Mesothelial cell of epicardium (in vitro differentiated cells): ENCODE results near the gene PPP2R5D. TPM values are rescaled to one million over a fixed set of nuclear protein-coding genes. Genes with fewer than 3 reads are reported as not detected.

Experiments used
- DNase-seq, 2 experiments: peaks; one replicate each; pipeline ENCODE4 v3.0.0; 2021; ENCODE audit warnings: low spot score in 2 of 2; ENCODE audit not compliant: unreplicated experiment in 2 of 2
- H3K27ac Mint-ChIP-seq: 2 replicates; pipeline ENCODE4 v1.8.0; 2021; ENCODE audit warnings: mixed read lengths
- H3K27me3 Mint-ChIP-seq: 2 replicates; pipeline ENCODE4 v1.8.0; 2021; ENCODE audit warnings: low read depth, mixed read lengths
- H3K36me3 Mint-ChIP-seq: 2 replicates; pipeline ENCODE4 v1.8.0; 2021; ENCODE audit warnings: mixed read lengths
- H3K4me1 Mint-ChIP-seq: 2 replicates; pipeline ENCODE4 v1.8.0; 2021; ENCODE audit warnings: mixed read lengths
- H3K4me3 Mint-ChIP-seq: 2 replicates; pipeline ENCODE4 v1.8.0; 2021; ENCODE audit warnings: mild to moderate bottlenecking, moderate library complexity, mixed read lengths
- H3K9me3 Mint-ChIP-seq: 2 replicates; pipeline ENCODE4 v1.8.0; 2021; ENCODE audit warnings: mixed read lengths
- total RNA-seq: library from RNA; stranded (reverse); gene quantifications from 3 replicates; pipeline ENCODE4 v1.2.1, GENCODE V29; 2021
- TF ChIP-seq, protein P1 (sequence below): fragments of 200-600 bp; sonication (generic); IDR thresholded peaks from one replicate; pipeline ENCODE4 v1.5.0; 2021; ENCODE audit warnings: antibody characterized with exemption; ENCODE audit not compliant: unreplicated experiment

Gene PPP2R5D
- total RNA-seq, 1 donor from 2014 or later = 46.2 TPM

DNA sequence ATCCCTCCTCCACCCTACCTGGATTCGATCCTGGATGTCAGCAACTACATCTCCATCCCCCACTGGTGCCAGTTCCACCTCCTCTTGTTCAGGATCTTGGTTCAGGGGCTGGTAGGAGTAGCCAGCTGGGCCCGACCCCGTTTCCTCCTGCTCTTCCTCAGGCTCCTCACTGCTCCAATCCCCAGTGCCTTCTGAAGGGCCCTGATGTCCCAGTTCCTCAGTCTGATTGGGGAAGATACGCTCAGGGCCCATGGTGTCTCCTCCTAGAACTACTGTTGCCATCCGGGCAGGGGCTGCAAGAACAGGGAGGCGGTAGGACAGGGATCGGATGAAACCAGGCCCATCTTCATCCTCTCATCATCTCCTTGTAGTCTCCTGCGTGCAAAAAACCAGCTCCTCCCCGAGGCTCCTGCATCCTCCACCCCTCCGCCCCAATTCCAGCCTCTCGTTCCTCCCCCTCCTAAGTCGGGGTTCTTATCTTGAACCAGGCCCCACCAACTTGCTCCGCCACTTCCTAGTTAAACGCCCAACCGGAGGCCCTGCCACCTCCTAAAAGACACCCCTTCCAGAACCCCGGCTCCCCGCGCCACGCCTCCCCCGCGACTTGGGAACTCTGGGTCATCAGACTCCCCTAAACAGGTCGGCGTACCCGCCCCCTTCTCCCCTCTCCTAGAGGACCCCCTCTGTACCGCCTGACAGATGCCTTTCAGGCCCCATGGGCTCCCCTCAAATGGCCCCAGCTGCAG, 28.9 kb downstream of the PPP2R5D start:
- peak overlapping the region; percentile 89 for H3K4me3 Mint-ChIP-seq
- DNase-seq = no peak
- H3K4me1 Mint-ChIP-seq = peaks cover 38% of the 10 kb centered on the region
- TF ChIP-seq, protein P1, sequence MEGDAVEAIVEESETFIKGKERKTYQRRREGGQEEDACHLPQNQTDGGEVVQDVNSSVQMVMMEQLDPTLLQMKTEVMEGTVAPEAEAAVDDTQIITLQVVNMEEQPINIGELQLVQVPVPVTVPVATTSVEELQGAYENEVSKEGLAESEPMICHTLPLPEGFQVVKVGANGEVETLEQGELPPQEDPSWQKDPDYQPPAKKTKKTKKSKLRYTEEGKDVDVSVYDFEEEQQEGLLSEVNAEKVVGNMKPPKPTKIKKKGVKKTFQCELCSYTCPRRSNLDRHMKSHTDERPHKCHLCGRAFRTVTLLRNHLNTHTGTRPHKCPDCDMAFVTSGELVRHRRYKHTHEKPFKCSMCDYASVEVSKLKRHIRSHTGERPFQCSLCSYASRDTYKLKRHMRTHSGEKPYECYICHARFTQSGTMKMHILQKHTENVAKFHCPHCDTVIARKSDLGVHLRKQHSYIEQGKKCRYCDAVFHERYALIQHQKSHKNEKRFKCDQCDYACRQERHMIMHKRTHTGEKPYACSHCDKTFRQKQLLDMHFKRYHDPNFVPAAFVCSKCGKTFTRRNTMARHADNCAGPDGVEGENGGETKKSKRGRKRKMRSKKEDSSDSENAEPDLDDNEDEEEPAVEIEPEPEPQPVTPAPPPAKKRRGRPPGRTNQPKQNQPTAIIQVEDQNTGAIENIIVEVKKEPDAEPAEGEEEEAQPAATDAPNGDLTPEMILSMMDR = no peak
- H3K27ac Mint-ChIP-seq = peak overlapping the region; percentile 81
- peaks cover 19% of the 10 kb centered on the region for H3K36me3 Mint-ChIP-seq
- H3K27me3 Mint-ChIP-seq = no peaks in the 10 kb centered on the region
- no peaks in the 10 kb centered on the region for H3K9me3 Mint-ChIP-seq

DNA sequence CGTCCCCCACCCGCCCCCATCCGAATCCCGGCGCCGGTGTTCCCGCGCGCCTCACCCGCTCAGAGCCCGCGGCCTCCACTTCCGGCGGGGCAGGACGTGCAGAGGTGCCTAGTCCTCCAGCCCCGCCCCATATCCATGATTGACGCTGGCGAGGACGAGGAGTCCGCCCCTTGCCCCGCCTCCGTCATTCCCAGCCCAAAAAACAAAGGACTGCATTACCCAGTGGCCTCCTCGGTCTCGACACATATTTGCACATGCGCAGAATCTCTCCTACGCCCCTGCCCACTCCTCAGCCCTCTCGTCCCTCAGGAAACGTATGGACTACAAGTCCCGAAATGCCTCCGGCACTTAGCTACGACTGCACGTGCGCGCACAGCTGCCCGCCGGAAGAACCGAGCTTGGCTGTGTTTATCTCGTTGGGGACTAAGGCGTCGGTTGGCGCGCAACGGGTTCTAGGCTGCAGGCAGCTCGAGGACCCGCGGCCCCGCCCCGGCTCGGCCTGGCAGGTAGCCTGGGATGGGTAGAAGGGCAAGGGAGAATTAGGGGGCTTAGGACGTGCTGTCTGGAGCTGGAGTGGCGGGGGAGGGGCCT, 29.6 kb downstream of the PPP2R5D start, which contains the start of the genes KLHDC3 and MEA1:
Gene KLHDC3 (plus strand): TSS at position 407 of the 591 bp plus-strand sequence. CDS start 2,944 bp downstream, outside the sequence.
Gene MEA1 (minus strand): TSS at position 104 of the 591 bp plus-strand sequence. CDS start 133 bp downstream, outside the sequence.
- Mint-ChIP-seq H3K9me3 (no peaks in the 10 kb centered on the region), H3K4me1 (peaks cover 38% of the 10 kb centered on the region), H3K27me3 (no peaks in the 10 kb centered on the region), H3K36me3 (peaks cover 22% of the 10 kb centered on the region), H3K27ac (peak within 1 kb of the TSS; percentile 81), H3K4me3 (peak within 1 kb of the TSS; percentile 89)
- TF ChIP-seq, protein P1 = no peak
- DNase-seq = peak; percentile 97 to 99

DNA sequence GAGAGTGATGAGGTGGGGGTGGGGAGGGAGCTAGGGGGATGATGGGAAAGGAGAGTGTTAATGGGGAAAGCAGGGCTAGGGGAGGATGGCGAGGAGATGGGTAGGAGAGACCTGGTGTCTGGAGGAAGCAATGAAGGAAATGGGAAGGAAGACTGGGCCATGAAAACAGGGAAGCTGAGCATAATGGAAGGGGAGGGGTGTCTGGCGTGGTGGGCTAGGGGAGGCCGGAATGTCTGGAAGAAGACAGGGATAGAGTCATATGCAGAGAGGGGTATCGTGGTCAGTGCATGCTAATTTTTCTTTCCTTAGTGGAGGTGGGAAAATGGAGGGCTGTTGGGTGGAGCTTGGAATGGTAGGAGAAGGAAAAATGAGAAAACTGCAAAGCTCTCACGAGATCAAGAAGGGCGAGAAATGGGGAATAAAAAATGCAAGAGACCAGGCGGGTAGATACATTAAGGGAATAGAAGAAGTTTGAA, 30.1 kb downstream of the PPP2R5D start:
- Mint-ChIP-seq H3K27ac (peak overlapping the region; percentile 81), H3K4me3 (peak overlapping the region; percentile 89), H3K27me3 (no peaks in the 10 kb centered on the region), H3K4me1 (peaks cover 38% of the 10 kb centered on the region), H3K9me3 (no peaks in the 10 kb centered on the region), H3K36me3 (peaks cover 23% of the 10 kb centered on the region)
- DNase-seq = peak in 1 of 2 experiments; percentile 44
- TF ChIP-seq, protein P1 = no peak

DNA sequence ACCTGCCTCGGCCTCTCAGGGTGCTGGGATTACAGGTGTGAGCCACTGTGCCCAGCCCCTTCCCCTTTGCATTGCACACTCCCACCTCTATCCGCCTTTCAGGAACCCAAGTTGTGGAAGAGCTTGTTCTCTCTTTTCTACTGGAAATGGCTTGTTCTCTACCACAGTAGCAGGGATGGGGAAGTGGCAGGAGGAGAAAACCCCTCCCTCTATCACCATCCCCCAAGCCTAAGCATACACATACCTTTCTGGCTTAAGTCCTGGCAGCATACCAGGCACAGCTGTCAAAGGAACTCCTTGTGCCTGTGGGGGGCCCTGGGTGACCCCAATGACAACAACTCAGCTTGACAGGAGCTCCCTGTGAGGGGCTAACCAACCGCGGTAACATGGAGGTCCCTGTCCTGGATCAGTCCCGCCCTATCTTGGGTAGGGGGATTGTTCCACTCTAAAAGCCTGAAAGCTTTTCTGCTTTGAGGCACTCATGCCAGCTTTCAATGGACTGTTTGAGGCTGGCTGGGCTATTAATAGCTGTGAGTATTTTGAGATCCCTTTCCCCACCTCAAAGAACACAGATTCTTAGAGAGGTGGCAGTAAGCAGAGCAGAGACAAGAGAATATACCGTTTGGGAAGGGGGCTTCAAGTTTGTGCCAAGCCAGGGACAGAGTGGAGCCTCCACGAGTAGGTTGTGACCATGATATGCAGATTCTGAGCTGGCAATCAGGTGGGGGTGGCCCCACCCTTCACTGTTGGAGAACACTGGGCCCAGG, 32.0 kb downstream of the PPP2R5D start:
- H3K36me3 Mint-ChIP-seq = peaks cover 16% of the 10 kb centered on the region
- DNase-seq = no peak
- peaks cover 38% of the 10 kb centered on the region for H3K4me1 Mint-ChIP-seq
- no peaks in the 10 kb centered on the region for H3K27me3 Mint-ChIP-seq
- peak overlapping the region; percentile 48 for H3K4me3 Mint-ChIP-seq
- no peaks in the 10 kb centered on the region for H3K9me3 Mint-ChIP-seq
- TF ChIP-seq, protein P1 = no peak
- H3K27ac Mint-ChIP-seq = peak overlapping the region; percentile 24

DNA sequence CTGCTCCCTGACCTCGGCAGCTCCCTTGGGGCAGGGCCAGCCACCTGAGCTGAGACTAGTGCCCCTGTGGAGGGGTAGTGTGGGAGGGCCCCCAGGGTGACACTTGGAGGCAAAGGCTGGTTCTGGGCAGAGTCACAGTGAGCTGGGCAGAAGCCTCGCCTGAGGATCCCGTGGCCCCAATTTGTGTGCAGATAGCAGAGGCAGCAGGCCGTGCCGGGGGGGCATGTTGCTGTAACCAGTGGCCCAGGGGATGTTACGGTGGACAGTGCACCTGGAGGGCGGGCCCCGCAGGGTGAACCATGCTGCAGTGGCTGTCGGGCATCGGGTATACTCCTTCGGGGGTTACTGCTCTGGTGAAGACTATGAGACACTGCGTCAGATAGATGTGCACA, 32.6 kb downstream of the PPP2R5D start:
- H3K27ac Mint-ChIP-seq = no peak overlapping the region
- H3K27me3 Mint-ChIP-seq = no peaks in the 10 kb centered on the region
- H3K4me3 Mint-ChIP-seq = no peak overlapping the region
- TF ChIP-seq, protein P1 = no peak
- no peaks in the 10 kb centered on the region for H3K9me3 Mint-ChIP-seq
- peaks cover 40% of the 10 kb centered on the region for H3K4me1 Mint-ChIP-seq
- DNase-seq = no peak
- H3K36me3 Mint-ChIP-seq = peaks cover 14% of the 10 kb centered on the region
